Measurements from ENCODE around the gene TTC9. TPM values are rescaled to one million over a fixed set of nuclear protein-coding genes. Genes with fewer than 3 reads are reported as not detected.

TTC9 gene
- polyA plus RNA-seq, 3 donors, result 0.99 to 2.1 (median 1.2) TPM

DNA sequence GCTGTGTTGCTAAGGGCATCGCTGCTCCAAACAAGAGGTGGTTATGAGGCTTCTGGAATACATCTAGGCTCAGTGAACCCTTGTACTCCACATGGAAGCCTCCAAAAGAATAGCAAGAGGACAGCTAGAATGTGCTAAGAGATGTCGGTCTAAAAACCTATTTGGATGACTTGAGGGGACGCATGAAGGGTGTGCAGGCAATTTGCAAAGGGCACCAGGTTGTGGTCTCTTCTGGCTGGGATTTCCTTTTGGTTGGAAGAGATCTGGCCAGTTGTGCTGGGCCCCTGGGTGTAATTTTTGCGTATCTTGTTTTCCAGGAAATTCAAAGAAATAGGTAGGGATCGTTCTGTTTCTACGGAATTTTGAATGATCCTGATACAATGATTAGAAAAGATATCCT is 4.2 kb downstream of the TTC9 start:
- WGBS (ENCODE audit: insufficient coverage), result 98% methylated on average over 6 of the region's 6 CpGs
- peaks cover 12 to 28% of the 10 kb centered on the region in 2 donors for H3K27me3 ChIP-seq (ENCODE audit: control insufficient read depth in 2 of 2, insufficient read depth in 2 of 2, low read length in 2 of 2)
- Mint-ChIP-seq H3K9me3 (peaks cover 0 to 10% (median 3%) of the 10 kb centered on the region in 7 donors), H3K4me3 (no peak overlapping the region), H3K27ac (no peak overlapping the region), H3K4me1 (peaks cover 16% of the 10 kb centered on the region), H3K27me3 (ENCODE audit: low read depth in 3 of 3) (peaks cover 22 to 32% (median 24%) of the 10 kb centered on the region in 3 donors), H3K36me3 (peaks cover 10 to 11% of the 10 kb centered on the region in 2 donors)
- no peak overlapping the region for H3K27ac ChIP-seq (ENCODE audit: low read depth in 1 of 2, low read length in 2 of 2)
- H3K79me2 ChIP-seq (ENCODE audit: insufficient read depth, low read length), result no peaks in the 10 kb centered on the region
- H3K4me2 ChIP-seq (replicated peaks; ENCODE audit: extremely low read depth, low read length, poor library complexity, severe bottlenecking), result no peak overlapping the region
- TF ChIP-seq, protein P1, sequence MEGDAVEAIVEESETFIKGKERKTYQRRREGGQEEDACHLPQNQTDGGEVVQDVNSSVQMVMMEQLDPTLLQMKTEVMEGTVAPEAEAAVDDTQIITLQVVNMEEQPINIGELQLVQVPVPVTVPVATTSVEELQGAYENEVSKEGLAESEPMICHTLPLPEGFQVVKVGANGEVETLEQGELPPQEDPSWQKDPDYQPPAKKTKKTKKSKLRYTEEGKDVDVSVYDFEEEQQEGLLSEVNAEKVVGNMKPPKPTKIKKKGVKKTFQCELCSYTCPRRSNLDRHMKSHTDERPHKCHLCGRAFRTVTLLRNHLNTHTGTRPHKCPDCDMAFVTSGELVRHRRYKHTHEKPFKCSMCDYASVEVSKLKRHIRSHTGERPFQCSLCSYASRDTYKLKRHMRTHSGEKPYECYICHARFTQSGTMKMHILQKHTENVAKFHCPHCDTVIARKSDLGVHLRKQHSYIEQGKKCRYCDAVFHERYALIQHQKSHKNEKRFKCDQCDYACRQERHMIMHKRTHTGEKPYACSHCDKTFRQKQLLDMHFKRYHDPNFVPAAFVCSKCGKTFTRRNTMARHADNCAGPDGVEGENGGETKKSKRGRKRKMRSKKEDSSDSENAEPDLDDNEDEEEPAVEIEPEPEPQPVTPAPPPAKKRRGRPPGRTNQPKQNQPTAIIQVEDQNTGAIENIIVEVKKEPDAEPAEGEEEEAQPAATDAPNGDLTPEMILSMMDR (IDR thresholded peaks at IDR 0.05), result no peak
- H3K36me3 ChIP-seq (replicated peaks in 1 of 2; ENCODE audit: control insufficient read depth in 1 of 2, insufficient read depth in 2 of 2, low read length in 2 of 2), result no peaks in the 10 kb centered on the region
- no peak for DNase-seq
- intact Hi-C loops (cut with micrococcal nuclease), result no loop called here
- peaks cover 19 to 22% of the 10 kb centered on the region in 2 donors for H3K4me1 ChIP-seq (ENCODE audit: control insufficient read depth in 1 of 2, insufficient read depth in 2 of 2, low read length in 2 of 2)
- H3K9me3 ChIP-seq (replicated peaks in 1 of 2; ENCODE audit: control insufficient read depth in 1 of 2, insufficient read depth in 1 of 2, low read length in 2 of 2), result no peaks in the 10 kb centered on the region
- no peak overlapping the region for H2AFZ ChIP-seq (ENCODE audit: insufficient read depth, low read depth, low read length, poor library complexity, severe bottlenecking)
- H4K20me1 ChIP-seq (ENCODE audit: insufficient read depth, low read length), result no peaks in the 10 kb centered on the region
- H3K9ac ChIP-seq (ENCODE audit: insufficient read depth, low read length, poor library complexity, severe bottlenecking), result no peak overlapping the region
- no peak overlapping the region for H3K4me3 ChIP-seq (replicated peaks in 1 of 3; ENCODE audit: low read depth in 2 of 3, low read length in 3 of 3)

- no peak overlapping the region for H3K4me3 ChIP-seq (replicated peaks in 1 of 3; ENCODE audit: low read depth in 2 of 3, low read length in 3 of 3)
- Mint-ChIP-seq H3K4me3 (no peak overlapping the region), H3K9me3 (peaks cover 0 to 6% (median 0%) of the 10 kb centered on the region in 7 donors), H3K27ac (no peak overlapping the region), H3K27me3 (ENCODE audit: low read depth in 3 of 3) (peaks cover 15 to 26% (median 16%) of the 10 kb centered on the region in 3 donors), H3K36me3 (peaks cover 7 to 15% of the 10 kb centered on the region in 2 donors), H3K4me1 (peaks cover 11% of the 10 kb centered on the region)
- DNase-seq, result no peak
- TF ChIP-seq, protein P1 (IDR thresholded peaks at IDR 0.05), result no peak
- H3K36me3 ChIP-seq (replicated peaks in 1 of 2; ENCODE audit: control insufficient read depth in 1 of 2, insufficient read depth in 2 of 2, low read length in 2 of 2), result no peaks in the 10 kb centered on the region
- no peak overlapping the region for H2AFZ ChIP-seq (ENCODE audit: insufficient read depth, low read depth, low read length, poor library complexity, severe bottlenecking)
- no peak overlapping the region for H3K9ac ChIP-seq (ENCODE audit: insufficient read depth, low read length, poor library complexity, severe bottlenecking)
- 67% methylated on average over 1 of the region's 2 CpGs for WGBS (ENCODE audit: insufficient coverage)
- peaks cover 13 to 14% of the 10 kb centered on the region in 2 donors for H3K4me1 ChIP-seq (ENCODE audit: control insufficient read depth in 1 of 2, insufficient read depth in 2 of 2, low read length in 2 of 2)
- H3K27me3 ChIP-seq (ENCODE audit: control insufficient read depth in 2 of 2, insufficient read depth in 2 of 2, low read length in 2 of 2), result peaks cover 10 to 21% of the 10 kb centered on the region in 2 donors
- no peaks in the 10 kb centered on the region for H3K9me3 ChIP-seq (replicated peaks in 1 of 2; ENCODE audit: control insufficient read depth in 1 of 2, insufficient read depth in 1 of 2, low read length in 2 of 2)
- H3K79me2 ChIP-seq (ENCODE audit: insufficient read depth, low read length), result no peaks in the 10 kb centered on the region
- intact Hi-C loops (cut with micrococcal nuclease), result no loop called here
- H4K20me1 ChIP-seq (ENCODE audit: insufficient read depth, low read length), result no peaks in the 10 kb centered on the region
- H3K4me2 ChIP-seq (replicated peaks; ENCODE audit: extremely low read depth, low read length, poor library complexity, severe bottlenecking), result no peak overlapping the region
- no peak overlapping the region for H3K27ac ChIP-seq (ENCODE audit: low read depth in 1 of 2, low read length in 2 of 2)
These were observed 5.0 kb downstream of the TTC9 start for GRCh38 chr14:70646705-70647104.
